ENCODE data around the gene POLR1D.

The POLR1D gene, protein sequence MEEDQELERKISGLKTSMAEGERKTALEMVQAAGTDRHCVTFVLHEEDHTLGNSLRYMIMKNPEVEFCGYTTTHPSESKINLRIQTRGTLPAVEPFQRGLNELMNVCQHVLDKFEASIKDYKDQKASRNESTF

DNA sequence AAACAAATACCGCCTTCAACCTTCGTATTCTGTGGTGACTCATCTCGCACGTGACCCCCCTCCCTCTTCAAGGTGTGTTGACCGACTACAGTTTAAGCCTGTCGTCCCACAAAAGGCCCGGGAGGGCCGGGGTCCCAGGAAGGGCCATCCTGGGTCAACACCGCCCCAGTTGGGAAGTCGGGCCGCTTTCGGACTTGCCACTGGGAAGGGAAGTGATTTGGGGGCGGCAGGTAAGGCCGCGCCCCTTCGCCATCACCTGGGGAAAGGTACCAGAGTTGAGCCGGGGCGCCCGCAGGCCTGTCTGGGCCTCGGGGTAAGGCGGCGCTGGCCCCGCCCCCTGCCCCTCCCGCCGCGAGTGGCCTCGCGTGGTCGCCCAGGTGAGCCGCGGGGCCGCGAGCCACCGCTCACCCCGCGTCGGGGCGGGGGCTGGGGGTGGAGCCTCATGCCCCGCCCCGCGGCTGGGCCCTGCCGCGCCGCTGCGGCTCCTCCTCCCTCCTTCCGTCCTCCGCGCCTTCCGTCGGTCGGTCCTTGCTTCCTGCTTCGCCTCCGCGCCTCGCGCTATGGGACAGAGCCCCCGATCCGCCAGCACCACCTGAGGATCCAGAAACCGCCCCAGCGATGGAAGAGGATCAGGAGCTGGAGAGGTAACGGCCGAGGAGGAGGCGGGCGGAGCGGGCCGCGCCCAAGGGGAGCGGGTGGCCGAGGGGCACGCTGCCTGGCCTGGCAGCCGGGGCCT, at the start of gene POLR1D:
Gene POLR1D (plus strand): TSS at position 527 of the 736 bp plus-strand sequence. CDS start 92 bp downstream, at position 619.
- peak; percentile 93 for DNase-seq (ENCODE audit: low spot score)

DNA sequence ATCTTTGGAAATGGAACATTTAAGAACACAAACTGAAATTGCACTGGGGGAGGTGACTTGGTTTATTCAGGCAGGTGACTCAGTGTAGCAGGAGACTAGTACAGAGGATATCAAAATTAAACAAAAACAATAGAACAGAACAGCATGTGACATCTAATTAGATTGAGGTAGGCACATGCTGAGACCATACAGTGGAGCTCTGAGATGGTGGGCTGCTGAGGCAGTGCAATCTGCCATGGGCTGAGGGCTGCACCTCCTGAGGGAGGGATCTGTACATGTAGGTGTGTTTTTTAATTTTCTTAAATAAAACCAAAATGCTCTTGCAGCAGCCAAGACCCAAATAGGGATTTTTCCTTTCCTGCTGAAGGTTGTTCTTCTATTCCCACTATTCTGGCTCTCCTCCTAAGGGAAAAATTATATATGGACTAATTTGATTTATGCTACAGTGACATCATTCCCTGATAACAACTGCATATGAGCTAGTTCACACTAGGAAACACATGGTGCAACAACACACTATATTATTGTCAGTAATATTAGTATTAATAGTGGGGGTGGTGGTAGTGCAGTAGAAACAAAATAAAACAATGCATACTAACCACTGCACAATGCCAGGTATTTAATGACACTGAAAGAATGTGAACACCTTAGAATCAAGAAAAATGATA, 49.3 kb upstream of the POLR1D start:
- no peak for DNase-seq (ENCODE audit: low spot score)

DNA sequence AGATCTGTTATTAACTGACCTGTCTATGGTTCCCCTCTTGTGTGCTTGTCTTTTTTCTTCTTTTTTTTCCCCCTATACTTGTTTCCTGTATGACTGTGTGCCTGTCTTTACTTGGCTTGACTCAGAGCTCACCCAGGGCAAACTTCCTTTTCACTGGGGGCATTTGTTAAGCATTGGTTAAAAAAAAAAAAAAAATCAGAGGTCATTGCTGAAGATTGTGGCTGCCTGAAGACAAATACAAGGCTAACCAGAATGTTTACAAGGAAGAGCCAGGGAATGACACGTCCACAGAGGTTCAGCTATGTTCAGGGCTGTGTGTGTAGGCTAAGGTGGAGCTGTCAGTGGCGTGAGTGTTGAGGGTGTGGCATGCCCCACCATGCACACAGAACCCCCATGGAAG, 48.4 kb upstream of the POLR1D start:
- DNase-seq (ENCODE audit: low spot score) = peak; percentile 89

DNA sequence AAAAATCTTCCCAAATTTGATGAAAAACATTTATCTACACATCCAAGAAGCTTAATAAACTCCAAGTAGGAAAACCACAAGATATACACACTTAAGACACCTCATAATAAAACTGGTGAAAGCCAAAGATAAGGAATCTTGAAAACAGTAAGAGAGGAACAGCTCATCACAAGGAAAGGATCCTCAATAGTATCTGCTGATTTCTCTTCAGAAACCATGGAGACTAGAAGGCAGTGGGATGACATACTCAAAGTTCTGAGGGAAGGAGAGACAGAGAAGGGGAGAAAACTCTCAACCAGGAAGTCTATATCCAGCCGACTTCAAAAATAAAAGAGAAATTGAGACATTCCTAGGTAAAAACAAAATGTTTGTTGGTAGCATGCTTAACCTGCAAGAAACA, 47.0 kb upstream of the POLR1D start:
- DNase-seq (ENCODE audit: low spot score) = no peak

DNA sequence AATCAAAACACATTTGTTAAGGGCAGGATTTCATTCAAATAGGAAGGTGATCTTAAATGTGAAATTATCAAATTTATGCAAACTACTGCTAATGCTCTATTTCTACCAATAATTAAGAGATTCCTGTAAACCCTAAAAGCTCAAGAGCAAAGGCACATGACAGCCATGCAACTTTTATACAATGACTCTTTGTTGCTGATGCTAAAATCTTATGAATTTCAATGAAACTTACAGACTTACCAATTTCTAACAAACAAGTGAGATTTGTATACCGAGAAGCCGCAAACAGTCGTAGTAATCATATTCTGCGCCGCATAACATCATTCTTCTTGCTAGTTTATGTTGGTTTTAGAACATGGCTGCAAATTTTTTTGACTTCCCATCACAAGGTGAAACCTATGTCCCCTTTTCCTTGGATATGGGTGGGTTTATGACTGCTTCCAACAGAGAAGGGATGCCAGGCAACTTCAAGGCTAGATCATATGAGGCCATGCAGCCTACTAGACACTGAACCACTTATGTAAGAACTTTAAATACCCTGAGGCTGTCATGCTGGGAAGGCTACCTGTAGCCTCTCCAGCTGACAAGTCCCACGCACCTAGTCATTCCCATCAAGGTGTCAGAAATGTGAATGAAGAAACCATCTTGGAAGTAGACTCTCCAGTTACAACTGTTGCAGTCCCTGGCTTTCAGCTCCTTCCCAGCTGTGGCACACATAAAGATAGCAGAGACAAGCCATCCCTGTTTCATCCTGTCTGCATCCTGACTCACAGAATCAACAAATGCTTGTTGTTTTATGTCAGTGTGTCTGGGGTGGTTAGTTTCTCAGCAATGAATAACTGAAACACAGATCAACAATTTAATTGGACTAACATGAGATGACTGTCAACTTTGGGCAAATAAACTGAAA, 43.3 kb upstream of the POLR1D start:
- DNase-seq (ENCODE audit: low spot score) = peak; percentile 55

DNA sequence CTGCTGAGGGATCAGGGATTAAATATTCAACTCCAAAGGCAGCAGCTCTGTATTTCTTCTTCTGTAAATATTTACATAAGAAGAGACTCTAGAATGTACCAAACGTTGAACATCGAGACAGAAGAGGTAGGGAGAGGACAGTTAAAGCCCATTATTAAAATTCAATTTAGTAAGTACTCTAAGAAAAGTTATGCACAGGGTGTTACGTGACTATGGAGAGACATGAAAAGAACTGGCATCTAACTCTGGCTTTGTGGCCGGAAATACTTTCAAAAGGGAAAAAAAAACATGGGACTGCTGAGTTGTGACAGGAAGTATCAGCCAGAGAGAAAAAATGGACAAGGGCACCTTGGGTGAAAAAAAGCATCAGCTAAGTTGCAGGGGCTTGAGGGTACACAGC, 38.0 kb upstream of the POLR1D start:
- DNase-seq (ENCODE audit: low spot score) = peak; percentile 8

DNA sequence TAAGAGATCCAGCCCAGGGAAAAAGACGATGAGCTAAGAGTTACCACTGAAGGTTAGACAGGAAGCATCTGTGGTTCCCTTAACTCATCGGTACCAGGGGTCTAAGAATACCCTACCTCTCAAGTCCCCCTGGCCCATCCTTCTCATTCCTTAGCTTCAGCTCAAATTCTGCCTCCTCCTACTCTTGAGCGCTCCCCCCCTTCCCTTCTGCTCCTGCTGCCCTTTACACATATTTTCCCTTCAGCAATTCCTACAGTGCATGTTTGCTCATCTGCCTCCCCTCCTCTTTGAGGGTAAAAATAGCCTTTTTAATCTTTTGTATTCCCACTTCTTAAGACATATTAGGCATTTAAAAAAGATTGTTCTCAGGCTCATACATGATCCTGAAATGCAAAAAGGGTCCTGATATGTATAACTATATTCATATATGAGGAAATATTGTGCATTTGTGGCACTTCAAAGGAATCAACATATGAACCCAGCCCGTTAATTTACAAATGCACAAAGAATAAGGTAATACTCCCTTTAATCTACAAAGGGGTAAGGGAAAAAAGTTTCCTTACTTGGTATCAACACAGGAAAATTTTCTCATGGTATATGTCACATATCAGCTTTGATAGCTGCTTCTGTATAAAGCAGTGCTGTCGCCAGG, 34.5 kb upstream of the POLR1D start:
- no peak for DNase-seq (ENCODE audit: low spot score)

DNA sequence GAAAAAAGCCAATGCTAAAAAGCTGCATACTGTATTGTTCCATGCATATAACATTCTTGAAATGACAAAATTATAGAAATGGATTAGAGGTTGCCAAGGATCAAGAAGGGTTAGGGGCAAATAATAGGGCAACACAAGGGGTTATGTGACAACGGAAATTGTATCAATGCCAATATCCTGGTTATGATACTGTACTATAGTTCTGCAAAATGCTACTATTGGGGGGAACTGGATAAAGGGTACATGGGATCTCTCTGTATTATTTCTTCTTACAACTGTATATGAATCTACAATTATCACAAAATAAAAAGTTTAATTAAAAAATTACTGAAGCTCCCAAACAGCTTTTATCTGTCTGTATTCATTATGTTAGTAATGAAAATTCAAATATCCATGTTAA, 33.3 kb upstream of the POLR1D start:
- DNase-seq (ENCODE audit: low spot score) = no peak

DNA sequence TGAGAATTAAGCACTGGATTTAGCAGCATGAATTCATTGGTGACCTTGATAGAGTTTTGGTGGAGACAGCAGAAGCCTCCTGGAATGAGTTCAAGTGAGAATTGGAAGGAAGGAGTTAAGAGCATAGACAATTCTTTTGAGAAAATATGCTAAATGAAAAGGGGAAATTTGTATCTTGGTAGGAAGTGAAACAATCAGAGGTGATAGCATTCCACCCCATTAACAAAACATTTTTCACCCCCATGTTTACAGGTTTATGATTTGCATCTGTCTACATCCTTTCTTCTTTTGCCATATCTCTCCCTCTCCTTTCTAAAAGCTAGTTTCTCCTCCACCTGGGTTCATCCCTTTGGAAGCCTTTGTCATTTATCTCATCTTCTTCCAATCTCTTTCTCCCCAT, 28.8 kb upstream of the POLR1D start:
- no peak for DNase-seq (ENCODE audit: low spot score)

DNA sequence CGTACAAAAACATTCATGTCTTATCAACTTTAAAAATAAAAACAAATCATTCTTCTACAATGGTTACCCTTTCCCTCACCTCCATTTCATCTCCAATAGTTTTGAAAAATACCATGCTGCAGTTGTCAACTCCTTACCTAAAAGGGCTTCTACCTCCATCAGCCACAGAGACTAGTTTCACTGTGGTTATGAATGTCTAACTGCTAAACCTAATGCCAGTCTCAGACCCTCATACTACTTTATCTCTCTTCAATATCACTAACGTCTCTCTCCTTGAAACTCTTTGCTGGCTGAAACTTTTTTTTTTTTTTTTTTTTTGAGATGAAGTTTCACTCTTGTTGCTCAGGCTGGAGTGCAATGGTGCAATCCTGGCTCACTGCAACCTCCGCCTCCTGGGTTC, 28.4 kb upstream of the POLR1D start:
- no peak for DNase-seq (ENCODE audit: low spot score)

DNA sequence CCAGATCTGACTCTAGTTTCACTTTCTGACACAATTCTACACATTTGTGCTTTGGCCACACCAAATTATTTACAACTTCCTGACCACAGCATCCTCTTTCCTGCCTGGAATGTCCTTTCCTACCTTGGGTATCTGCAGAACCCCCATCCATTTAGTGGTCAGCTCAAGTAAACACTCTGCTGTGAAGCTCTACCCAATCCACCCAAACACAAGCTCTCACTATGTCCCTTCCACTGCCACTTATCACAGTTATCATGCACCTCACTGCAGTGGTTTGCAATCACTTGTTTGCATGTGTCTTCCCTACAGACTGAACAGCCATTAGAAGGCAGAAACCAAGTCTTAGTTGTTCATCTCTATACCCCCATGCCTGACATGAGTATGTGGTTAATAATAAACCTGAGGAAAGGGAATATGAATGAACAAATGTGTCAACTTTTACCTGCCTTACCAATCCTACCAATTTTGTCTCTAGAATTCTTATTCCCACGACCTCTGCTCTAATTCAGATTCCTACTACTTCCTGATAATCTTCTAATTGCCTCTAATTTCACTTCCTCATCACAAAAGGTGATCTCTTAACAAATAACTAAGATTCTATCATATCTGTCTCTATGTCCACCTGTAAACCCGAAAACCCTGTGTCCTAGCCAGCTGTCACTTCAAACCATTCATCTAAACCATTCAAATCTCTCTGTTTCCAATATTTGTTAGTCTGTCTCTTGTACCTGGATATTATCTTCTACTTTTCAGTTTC, 26.5 kb upstream of the POLR1D start:
- peak; percentile 44 for DNase-seq (ENCODE audit: low spot score)

DNA sequence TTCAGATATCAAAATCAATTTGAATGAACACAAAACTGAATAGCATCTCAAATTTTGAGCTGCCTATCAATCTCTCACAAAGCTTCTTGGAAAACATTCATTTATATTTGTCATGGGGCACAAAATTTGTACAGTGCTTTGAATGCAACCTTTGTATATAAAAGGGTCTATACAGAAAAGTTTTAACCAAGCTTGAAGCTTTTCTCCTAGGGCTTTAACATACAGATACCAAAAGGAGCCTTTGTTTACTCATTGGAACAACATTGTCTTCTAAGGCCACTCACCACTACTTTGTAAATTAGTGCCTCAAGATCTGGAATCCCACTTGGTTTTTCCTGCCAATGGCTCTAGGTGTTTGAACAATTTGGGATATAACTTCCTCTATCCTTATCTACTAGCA, 22.6 kb upstream of the POLR1D start:
- DNase-seq (ENCODE audit: low spot score) = no peak

DNA sequence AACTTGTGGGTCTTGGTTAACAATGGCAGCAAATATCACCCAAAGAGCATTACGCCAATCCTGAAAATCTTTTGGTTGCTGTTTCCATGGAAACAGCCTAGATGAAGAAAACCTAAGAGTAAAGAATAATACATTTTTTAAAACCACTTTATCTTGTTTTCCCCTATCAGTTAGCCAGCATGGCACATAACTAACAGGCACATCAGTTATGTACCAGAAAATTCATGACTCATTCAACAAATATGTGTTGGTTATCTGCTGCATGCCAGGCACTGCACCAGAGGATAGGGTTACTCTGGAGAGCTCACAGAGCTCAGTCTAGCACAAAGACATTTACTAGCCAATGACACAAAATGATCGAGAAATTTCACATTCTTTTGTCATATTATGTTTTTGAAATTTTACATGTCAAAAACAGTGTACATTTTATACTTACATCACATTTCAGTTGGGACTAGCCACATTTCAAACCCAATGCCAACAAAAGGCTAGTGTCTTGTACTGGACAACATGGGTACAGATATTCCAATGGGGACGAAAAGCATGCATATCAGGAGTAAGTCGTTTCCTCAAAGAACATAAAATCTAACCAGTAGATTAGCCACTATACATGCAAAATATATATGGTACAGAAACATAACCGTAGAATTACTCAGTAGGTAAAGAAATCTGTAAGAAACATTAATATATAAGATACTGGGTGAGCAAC, 21.7 kb upstream of the POLR1D start:
- DNase-seq (ENCODE audit: low spot score) = peak; percentile 86

DNA sequence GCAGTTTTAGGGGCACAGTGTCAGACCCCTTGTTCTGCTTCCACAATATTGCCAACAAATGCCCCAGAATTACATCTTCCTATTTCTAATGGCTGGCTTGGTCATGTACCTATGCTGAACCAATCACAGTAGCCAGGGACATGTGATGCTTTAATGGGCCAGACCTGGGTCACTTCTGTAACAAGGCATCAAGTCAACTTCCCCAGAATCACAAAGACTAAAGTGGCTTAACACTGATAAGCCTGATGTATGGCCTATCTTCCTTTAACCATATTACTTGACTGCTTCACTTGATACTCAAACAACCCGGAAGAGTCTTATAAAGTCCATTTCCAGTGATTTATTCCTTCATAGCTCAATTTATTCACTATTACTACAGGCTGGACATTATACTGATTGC, 21.0 kb upstream of the POLR1D start:
- no peak for DNase-seq (ENCODE audit: low spot score)

DNA sequence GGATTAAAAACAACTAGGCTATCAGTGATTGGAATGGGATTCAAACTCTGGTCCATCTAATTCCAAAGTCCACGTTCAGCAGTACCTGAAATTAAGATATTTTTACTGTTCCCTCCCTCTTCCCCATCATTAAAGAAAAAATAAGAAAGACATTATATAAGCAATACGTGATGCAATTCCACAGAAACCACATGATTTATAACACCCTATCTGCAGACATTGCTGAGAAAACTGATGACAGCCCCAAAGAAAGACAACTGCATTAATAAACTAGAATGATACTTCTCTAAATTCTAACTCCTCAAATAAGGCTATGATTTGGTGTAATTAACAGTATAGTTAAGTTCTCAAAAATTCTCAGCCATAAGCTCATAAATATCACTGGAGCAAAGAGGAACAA, 20.5 kb upstream of the POLR1D start:
- no peak for DNase-seq (ENCODE audit: low spot score)

DNA sequence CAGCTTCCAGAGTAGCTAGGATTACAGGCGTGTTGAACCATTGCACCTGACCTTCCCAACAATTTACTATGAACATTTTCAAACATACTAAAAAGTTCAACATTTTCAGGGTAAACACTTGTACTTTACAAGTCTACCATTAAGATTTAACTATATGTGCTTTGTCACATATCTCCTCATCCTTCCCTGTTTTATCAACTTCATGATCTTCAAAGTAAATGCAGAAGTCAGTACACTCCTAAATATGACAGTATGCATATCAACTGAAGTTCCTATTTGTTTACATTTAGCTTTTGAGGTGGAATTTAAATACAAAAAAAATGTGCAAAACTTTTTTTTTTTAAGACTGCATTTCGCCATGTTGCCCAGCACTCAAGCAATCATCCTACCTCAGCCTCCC, 19.9 kb upstream of the POLR1D start:
- no peak for DNase-seq (ENCODE audit: low spot score)

DNA sequence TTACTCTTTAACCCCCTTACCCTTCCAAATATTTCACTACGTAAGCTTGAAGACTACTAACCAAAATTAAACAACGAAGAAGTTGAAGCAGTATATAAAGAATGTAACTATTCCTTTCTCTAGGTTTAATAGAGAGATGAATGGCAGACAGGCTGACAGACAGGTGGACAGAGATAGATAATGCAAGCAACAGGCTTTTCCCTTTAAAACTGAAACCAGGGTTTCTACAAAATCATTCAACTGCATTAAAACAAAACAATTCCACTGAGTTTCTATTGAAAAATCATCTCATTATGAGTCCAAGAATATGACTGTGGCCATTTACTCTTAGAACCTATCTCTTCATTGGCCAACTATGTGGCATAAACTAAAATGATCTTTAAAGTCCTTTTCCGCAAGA, 16.6 kb upstream of the POLR1D start:
- no peak for DNase-seq (ENCODE audit: low spot score)

DNA sequence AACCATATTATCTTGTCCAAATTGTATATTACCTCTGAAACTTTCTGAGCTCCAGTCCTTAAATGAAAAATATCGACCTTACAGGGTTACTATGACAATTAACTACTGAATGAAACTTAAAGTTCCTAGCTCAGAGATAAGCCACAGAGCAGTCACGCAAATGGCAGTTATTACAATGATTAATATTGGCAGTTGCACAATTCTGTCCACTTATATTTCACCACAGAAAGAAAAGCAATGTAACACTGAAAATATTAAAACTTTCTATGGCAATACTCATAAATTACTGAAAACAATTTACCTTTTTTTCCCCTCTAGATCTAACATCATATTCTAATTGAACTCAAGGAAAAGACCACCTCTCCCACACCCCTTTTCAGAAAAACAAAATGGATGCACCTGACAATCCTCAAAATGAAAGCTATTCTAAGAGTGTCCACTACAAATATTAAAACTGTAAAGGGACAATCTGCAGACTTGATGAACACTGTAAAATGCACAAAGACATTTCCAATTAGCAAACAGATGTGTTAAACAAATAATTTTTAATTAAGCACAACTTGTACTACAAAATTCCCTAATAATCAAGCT, 16.0 kb upstream of the POLR1D start:
- DNase-seq (ENCODE audit: low spot score) = no peak

DNA sequence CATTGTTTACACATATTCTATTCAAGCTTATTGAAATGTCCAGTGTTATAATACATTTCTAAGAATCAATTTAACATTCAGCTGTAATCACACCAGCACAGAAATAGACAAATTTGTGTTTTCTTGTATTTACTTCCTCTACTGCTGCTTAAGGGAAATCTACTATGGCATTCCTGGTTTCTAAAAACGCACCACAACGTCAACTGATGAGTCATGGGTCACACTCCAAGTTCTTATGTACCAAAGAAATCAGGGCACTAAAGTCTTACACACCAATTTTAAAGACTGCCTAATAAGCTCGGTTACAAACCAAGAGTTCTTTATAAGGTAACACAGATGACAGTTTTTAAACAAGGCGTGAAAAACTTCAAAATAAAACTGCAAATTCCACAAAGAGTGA, 14.6 kb upstream of the POLR1D start:
- DNase-seq (ENCODE audit: low spot score) = peak; percentile 74

DNA sequence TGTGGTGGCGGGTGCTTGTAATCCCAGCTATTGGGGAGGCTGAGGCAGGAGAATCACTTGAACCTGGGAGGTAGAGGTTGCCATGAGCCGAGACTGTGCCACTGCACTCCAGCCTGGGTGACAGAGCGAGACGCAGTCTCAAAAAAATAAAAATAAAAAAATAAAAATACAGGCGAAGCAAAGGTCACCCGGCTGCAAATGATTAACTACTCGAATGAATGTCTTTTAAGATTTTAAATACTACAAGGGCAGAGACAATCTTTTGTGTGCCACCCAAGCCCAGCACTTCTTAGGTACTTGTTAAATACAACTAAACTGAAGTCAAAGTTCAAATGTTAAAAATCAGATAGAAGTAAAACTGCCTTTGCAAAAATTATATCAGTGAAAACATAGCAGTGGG, 8.1 kb upstream of the POLR1D start:
- no peak for DNase-seq (ENCODE audit: low spot score)

Measured in kidney tubule cell (primary cell).